ENCODE data around the gene ARHGAP29. TPM values are rescaled to one million over a fixed set of nuclear protein-coding genes. Genes with fewer than 3 reads are reported as not detected.
A peak's percentile ranks its signal among the peaks of the same experiment; 100 is the strongest.

The ARHGAP29 gene
- total and polyA plus RNA-seq, 2 experiments from 2014 or later: 9.6 to 22.3 TPM

- 45% methylated on average over 6 of the region's 6 CpGs for whole genome bisulfite sequencing (ENCODE audit: low lambda C conversion rate, missing lambda C conversion rate)
- Histone ChIP-seq H3K27ac (no peak overlapping the region), H3K4me2 (peak overlapping the region; percentile 34), H3K79me2 (no peaks in the 10 kb centered on the region), H3K36me3 (replicated peaks; ENCODE audit: insufficient read depth, low read depth) (no peaks in the 10 kb centered on the region), H2AFZ (no peak overlapping the region), H4K20me1 (ENCODE audit: insufficient read depth, poor library complexity, severe bottlenecking) (no peaks in the 10 kb centered on the region), H3K9me2 (replicated peaks; ENCODE audit: insufficient read depth) (no peaks in the 10 kb centered on the region), H3K27me3 (no peaks in the 10 kb centered on the region), H3K4me1 (ENCODE audit: insufficient read depth) (peaks cover 2% of the 10 kb centered on the region), H3K4me3 (no peak overlapping the region), H3K9me3 (ENCODE audit: low read depth) (no peaks in the 10 kb centered on the region)
- peak; percentile 52 for DNase-seq (ENCODE audit: low spot score)
- TF ChIP-seq CTCF (IDR thresholded peaks at IDR 0.05; ENCODE audit: poor library complexity) (no peak), EZH2phosphoT487 (IDR thresholded peaks at IDR 0.05; ENCODE audit: low read depth, severe bottlenecking, unreplicated experiment) (no peak), EZH2 (IDR thresholded peaks at IDR 0.05; ENCODE audit: borderline replicate concordance) (no peak)
Observed at GRCh38 chr1:94125551-94126514, 111.6 kb downstream of the ARHGAP29 start.

GRCh38 chr1:94124538-94124937, 112.8 kb downstream of the ARHGAP29 start:
- Histone ChIP-seq H3K36me3 (replicated peaks; ENCODE audit: insufficient read depth, low read depth) (no peaks in the 10 kb centered on the region), H3K4me2 (no peak overlapping the region), H3K79me2 (no peaks in the 10 kb centered on the region), H3K4me1 (ENCODE audit: insufficient read depth) (peaks cover 15% of the 10 kb centered on the region), H3K27me3 (no peaks in the 10 kb centered on the region), H3K4me3 (no peak overlapping the region), H3K9me2 (replicated peaks; ENCODE audit: insufficient read depth) (no peaks in the 10 kb centered on the region), H3K9me3 (ENCODE audit: low read depth) (no peaks in the 10 kb centered on the region), H2AFZ (no peak overlapping the region), H4K20me1 (ENCODE audit: insufficient read depth, poor library complexity, severe bottlenecking) (no peaks in the 10 kb centered on the region), H3K27ac (no peak overlapping the region)
- 96% methylated on average over 1 of the region's 1 CpG for WGBS (ENCODE audit: low lambda C conversion rate, missing lambda C conversion rate)
- TF ChIP-seq EZH2 (IDR thresholded peaks at IDR 0.05; ENCODE audit: borderline replicate concordance): no peak
- TF ChIP-seq EZH2phosphoT487 (IDR thresholded peaks at IDR 0.05; ENCODE audit: low read depth, severe bottlenecking, unreplicated experiment): no peak
- no peak for TF ChIP-seq CTCF (IDR thresholded peaks at IDR 0.05; ENCODE audit: poor library complexity)
- no peak for DNase-seq (ENCODE audit: low spot score)

- 76% methylated on average over 5 of the region's 5 CpGs for WGBS (ENCODE audit: low lambda C conversion rate, missing lambda C conversion rate)
- Histone ChIP-seq H3K4me1 (ENCODE audit: insufficient read depth) (peaks cover 25% of the 10 kb centered on the region), H3K9me2 (replicated peaks; ENCODE audit: insufficient read depth) (no peaks in the 10 kb centered on the region), H3K27ac (no peak overlapping the region), H3K9me3 (ENCODE audit: low read depth) (no peaks in the 10 kb centered on the region), H2AFZ (no peak overlapping the region), H3K27me3 (no peaks in the 10 kb centered on the region), H3K79me2 (no peaks in the 10 kb centered on the region), H3K4me2 (no peak overlapping the region), H3K36me3 (replicated peaks; ENCODE audit: insufficient read depth, low read depth) (no peaks in the 10 kb centered on the region), H4K20me1 (ENCODE audit: insufficient read depth, poor library complexity, severe bottlenecking) (no peaks in the 10 kb centered on the region), H3K4me3 (no peak overlapping the region)
- TF ChIP-seq EZH2phosphoT487 (IDR thresholded peaks at IDR 0.05; ENCODE audit: low read depth, severe bottlenecking, unreplicated experiment) (no peak), CTCF (IDR thresholded peaks at IDR 0.05; ENCODE audit: poor library complexity) (no peak), EZH2 (IDR thresholded peaks at IDR 0.05; ENCODE audit: borderline replicate concordance) (no peak)
- no peak for DNase-seq (ENCODE audit: low spot score)
Observed at GRCh38 chr1:94122201-94122970, 115.0 kb downstream of the ARHGAP29 start.

Other genes with a start within 250 kb of the ARHGAP29 start
- gene ABCA4, start 116.4 kb downstream of the ARHGAP29 start, total RNA-seq: 0.53 and 1.0 TPM in 2 replicates
- 1.4 and 2.1 TPM in 2 replicates for gene ABCA4, start 116.4 kb downstream of the ARHGAP29 start, polyA plus RNA-seq
- gene ABCD3, start 180.8 kb upstream of the ARHGAP29 start, total RNA-seq: 76.2 and 96.4 TPM in 2 replicates
- 42.2 and 50.7 TPM in 2 replicates for gene ABCD3, start 180.8 kb upstream of the ARHGAP29 start, polyA plus RNA-seq